UCSD-AML1 (cell line): ENCODE data around the gene POU6F2.

Source experiments
- DNase-seq: peaks from one replicate; lab custom pipeline; 2025; ENCODE audit not compliant: unreplicated experiment; lab: John Stamatoyannopoulos, UW

POU6F2 gene

DNA sequence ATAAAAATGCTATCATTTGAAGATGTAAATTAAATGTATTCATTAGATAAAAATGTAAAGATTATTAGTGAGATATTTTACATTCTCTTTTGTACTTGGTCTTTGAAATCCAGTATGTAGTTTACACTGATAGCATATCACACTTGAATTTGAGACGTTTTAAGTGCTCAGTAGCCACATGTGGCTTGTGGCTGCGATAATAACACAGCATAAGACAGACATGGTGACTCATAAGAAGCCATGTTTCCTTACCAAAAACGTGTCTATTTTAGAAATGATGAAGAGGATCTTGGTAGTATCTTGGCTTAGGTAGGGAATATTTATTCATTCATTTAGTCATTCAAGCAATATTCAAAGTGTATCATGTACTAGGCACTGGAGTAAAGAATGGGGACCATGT is 149.3 kb downstream of the POU6F2 start:
- DNase-seq, result no peak

DNA sequence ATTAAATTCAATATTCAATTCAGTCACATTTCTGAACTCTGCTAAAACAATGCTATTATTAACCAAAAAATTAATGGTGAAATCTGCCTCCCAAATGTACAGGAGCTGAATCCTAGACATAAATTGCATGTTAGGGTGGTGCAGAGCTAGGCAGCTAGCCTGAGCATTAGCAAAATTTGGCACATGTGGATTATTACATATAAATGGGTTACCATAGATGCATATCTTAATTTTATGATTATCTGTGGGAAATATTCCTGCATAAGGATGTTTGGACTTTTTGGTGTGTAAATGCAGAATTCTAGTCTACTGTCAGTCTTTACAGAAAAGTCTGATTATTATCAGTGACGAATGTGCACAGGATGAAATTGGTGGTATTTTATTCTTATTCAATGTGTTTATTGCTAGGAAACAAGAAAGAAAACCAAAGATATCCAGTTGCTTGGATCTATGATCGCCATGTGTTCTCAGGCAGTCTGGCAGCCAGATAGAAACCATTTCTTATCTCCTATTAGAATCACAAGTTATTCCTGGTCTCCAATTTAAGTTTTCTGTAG is 150.7 kb downstream of the POU6F2 start:
- DNase-seq, result no peak

DNA sequence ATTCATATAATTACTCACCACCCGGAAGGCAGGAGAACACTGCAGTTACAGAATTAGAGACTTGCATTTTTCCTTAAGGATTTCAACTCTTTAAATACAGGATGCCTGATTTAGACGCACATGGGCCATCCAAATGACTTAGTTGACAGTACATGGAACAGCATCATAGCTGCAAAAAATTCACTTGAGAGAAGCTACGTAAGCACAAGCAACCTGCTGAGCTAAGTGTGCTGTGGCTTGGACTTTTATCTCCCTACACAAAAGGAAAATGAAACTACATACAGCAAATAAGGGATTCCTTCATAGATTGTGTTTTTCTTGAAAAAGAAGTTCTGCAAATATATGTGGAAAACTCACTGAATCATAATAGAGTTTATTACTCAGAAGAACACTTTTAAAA is 152.6 kb downstream of the POU6F2 start:
- DNase-seq, result no peak

DNA sequence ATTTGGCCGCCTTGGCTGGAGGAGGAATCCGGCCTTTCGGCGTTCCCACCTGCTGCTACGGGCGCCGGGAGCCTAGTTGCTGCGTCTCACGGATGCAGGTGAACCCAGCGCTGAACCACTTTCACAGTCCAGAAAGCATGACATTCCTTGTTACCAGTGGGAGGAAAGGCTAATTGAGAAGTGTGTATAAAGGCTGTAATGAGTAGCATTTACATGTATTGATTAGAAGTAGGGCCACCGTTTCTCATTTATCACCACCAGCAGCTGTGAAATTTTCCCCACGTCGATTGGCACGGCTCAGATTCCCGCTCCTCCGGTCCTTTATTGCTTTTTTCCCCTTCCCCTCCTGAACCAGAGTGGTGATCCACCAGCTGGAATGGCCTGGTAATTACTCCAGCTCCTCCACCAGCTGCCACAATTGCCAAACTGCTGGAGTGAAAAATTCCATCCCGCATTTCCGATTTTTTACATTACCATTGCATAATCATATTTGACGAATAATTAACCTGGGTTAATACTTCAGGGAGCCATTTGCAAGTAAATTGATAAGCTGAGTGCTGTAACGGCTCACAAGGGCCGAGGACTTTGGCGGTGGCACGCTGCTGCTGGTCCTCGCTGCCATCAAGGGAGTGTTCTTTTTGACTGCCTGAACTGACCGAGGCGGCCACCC is 153.3 kb downstream of the POU6F2 start:
- no peak for DNase-seq

DNA sequence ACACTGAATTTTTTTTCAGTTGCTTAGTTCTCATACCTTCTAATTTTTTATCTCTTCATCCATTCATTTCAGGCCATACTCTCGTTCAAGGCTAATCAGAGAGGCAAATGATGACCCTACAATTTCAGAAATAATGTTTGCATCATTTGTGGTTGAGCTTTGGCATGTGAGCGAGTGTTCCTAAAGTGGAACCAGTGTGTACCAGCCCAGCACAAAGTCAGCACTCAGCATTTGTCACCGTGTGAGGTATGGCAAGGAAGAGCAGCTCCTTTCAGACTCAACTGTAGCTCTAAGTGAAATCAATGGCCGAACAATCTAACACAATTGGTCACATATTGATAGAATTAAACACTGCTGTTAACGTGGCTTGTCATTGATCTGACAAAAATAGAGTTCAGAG is 154.6 kb downstream of the POU6F2 start:
- DNase-seq, result no peak

DNA sequence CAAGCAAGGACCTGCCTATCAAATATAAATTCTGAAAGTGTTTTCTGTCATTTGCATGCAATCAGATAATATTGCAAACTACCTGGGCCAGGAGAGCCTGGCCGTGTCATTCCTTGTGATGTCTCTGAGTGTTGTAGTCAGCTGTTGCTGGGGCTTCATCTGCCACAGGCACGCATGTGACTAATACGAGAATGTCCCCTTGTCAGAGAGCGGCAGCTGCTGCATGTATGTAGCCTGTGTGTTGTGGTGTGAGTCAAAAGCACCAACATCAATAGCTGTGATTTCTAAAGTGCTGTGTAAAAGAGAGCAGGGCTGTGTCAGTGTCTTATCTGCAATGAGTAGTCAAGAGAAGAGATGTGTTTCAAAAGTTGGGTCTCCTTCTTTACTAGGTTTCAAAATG is 155.4 kb downstream of the POU6F2 start:
- DNase-seq, result no peak

DNA sequence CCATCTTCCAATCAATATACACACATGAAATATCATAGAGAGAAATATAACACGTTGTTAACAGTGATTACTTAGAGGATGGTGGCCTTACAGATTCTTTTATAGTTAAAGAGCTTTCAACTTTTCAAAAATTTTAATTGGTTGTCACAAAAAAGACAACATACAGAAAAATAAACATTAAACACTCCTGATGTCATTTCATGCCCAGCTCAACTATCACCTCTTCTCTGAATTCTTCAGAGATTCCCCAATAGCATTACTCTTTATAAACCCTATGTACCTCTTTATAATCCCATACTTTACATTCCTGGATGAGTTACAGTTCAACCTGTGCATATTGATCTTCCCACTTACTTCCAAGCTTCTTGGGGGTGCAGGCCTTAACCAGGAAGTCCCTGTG is 159.8 kb downstream of the POU6F2 start:
- no peak for DNase-seq

DNA sequence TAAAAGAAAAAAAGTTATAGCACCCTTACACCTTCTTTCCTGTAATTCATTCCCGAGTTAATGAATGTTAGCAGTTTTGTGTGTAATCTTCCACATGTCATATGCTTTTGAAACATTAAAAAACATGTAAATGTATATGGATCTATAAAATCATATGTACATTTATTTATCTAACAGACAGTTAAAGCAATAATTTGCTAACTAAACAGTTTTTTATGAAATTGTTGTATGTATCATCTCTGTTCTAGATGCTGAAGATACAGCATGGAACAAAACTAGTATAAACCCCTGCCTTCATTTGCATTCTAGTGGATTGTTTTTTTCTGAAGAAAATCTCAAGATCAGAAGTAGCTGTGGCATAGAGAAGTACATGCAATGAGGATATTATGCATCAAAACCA is 165.0 kb downstream of the POU6F2 start:
- no peak for DNase-seq

DNA sequence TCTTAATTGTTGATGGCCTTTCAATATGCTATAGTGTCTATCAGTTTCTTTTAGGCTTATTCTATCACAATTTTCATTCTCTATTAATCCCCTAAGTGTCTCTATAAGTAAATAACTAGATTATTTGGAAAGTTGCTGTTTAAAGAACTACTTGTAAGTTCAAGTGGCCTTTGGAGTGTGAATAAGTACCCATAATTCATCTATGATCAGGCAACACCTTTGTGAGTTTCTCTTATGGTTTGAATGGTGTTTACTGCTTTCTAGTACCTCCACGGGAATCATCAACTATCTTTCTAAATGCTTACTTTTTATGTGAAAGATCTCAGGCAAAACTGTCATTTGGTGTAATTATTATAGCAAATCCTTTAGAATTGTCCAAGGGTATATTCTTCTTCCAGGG is 166.7 kb downstream of the POU6F2 start:
- DNase-seq, result no peak

DNA sequence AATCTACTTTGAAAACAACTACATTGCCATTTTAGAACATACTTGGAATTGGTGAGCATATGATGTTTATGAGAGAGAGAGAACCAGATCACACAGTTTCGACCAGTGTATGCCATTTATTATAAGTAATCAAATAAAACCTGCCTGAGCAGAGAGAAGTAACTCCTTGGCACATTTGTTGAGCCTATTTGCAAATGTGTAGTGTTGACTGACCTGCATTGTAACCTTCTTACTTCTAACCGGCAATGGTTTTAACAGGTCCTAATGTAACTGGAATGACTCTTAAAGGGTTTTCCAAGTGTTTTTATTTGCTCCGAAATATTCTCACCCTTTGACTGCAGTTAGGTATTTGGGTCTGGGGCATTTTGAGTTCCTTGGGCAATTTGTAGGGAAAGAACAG is 167.6 kb downstream of the POU6F2 start:
- no peak for DNase-seq

DNA sequence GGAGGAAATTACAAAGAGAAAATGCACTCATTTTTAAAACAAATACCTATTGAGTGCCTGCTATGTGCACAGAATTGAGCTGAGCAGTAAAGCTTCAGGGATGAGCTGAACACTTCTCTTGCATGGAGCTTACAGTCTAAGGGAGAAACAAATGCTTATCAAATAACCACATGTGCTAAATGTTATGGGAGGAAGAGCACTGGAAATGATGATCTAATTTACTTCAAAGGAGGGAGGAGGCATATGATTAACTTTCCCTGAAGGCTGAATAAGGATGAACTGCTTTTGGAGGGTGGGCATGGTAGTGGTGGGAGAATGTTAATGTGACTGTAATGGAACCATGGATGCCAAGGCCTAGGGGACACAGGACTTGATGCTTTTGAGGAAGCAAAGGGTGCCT is 168.2 kb downstream of the POU6F2 start:
- DNase-seq, result no peak

DNA sequence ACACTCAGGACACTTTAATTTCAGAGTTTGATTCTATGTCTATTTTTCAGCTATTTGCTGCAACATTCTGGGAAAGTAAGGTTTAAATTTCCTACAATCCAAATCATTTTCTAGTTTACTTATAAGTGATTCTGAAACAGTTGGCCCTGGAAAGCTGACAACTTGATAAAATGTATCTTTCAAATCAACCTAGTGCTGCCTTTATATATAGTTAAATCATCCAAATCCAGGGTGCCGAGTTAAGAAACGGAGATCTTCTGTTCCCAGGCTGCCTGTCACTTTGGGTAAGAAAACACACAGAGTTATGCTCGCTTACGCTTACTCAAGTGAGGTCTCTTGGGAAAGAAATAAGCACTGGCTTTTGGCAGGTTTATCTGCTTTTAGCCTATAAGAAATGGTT is 175.0 kb downstream of the POU6F2 start:
- no peak for DNase-seq

DNA sequence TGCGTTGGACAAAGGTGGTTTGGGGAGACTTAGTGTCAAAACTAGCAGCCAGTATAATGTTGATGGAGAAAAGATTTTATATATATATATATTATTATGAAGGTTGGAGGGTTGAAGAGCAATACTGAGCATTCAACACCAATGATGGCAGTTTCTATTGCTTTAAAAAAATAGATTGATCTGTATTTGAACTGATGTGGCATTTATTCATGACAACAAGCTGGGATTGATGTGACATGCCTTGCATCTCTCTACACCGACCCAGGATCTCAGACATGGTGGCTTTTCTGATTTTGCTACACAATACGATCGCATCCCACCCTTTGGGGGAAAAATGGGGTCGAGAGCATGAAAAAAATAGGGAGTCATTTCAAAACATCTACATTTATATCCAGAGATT is 175.4 kb downstream of the POU6F2 start:
- DNase-seq, result no peak

DNA sequence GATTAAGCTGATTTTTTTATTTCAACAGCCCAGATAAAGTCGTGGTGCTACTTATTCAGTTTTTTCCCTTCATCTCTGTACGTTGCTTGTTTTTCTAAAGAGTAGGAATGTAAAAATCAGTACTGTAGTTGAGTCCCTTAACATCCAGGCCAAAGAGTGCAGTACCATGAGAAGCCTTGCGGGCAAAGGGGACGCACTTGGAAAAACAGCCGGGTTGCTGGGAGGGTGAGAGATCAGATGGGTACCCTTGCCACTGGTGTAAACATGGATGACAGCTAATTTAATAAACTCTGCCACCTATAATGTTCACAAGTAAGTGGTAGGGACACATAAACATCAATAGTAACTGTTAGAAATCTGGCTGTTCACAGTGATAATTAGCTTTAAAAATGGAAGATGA is 175.9 kb downstream of the POU6F2 start:
- DNase-seq, result no peak

DNA sequence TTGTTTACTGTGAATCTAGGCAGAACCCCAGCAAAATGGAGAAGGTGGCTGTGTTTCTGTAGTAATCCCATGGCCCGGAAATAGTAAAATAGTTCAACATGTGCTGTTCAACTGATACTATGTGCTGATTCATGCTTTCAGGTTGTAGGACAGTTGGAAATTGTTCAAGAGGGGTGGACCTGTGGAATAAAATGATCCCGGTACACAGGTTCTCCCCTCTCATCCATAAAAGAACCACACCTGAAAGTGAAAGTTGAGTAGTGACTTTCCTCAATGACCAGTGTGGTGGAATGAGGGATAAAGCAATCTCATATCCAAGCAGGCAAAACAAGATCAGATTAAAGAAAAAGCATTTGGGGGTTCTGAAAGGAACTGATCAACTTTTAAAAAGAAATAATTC is 177.1 kb downstream of the POU6F2 start:
- DNase-seq, result no peak

DNA sequence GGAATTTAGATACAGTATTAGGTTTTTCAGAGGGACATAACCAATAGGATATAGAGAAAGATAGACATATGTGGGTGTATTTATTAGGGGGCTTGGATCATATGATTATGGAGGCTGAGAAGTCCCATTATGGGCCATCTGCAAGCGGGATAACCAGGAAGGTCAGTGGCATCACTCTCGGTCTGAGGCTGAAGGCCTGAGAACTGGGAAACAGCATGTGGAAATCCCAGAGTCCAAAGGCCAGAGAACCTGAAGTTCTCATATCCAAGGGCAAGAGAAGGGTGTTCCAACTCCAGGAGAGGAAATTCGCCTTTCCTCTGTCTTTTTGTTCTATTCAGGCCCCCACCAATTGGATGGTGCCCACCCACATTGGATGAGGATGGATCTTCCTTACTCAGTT is 180.7 kb downstream of the POU6F2 start:
- DNase-seq, result no peak

DNA sequence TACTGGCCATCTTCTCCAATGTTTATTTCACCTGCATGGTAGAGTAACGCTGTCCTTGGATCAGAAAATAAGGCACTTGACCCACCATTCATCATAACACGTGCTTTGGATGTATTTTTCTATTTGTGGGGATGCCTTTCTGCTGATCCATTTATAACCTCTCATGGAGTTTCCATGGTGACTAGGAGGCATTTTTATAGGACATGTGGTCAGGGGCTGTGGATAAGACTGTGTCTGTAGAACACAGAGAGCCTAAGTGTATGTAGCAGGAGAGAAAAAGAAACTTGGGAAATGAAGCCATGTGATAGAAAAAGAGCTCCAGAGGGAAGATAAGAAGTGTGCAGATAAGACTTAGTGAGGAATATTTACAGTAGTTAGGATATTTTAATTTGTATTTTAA is 184.2 kb downstream of the POU6F2 start:
- DNase-seq, result no peak

DNA sequence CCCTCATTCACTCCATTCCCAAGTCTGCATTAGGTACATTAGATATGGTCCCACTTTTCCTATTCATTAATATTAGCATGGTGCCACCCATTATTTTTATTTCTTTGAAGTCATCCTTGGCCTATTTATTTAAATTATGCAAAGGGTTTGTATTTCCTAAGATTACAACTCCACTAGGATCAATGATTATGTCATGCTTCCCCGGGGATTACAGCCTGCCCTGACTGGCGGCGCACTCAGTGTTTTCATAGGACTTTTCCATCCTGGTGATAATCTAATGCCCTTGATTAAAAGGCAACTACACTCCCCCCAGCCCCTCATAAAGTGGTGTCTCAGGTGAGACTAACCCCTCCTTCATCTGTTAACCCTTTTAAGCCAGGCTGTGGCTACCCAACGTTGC is 187.2 kb downstream of the POU6F2 start:
- no peak for DNase-seq

DNA sequence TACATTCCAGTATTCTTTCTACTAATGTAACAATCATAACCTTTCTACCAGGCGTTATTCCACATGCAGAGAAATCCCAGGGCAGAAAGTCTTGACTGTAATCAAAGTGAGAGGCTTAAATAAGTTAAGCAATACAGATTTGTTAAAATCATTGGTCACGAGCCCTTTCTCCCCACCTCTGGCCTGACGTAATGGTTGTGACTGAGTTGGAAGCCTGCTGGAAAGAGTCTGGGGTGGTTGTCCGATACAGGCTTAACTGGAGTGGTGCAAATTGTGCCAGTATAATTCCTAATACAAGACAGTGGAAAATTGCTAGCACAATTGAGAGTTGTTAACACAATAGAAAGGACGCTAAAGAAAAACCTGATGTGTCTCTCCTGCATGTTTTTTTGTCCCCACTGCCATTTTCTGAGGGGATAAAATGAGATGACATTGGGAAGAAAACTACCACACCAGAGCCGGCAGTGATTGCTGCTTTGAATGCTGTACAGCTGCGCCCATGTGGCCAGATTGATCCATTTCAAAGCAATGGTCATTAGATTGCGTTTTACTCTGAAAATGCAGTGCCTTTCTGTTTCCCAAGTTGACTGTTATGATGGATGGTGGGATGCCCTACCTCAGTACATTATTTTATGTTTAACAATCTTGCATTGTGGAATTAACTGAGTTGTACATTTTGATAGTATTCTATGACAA is 190.8 kb downstream of the POU6F2 start:
- no peak for DNase-seq

DNA sequence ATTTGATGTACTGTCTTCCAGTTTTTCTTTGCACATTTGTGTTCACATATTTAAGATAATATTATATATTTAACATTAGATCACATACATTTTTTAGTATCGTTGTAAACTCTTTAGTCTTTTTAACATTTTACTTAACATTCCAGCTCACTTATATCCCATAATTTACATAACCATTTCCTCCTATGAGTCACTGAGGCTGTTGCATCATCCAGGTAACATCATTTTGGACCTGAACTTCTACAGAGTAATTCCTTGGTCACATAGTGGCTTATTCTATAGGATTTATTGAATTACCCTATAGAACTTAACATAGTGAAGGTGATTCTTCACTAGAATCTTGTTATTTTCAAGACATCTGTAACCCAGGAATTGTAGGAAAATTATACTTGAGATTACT is 194.4 kb downstream of the POU6F2 start:
- no peak for DNase-seq

DNA sequence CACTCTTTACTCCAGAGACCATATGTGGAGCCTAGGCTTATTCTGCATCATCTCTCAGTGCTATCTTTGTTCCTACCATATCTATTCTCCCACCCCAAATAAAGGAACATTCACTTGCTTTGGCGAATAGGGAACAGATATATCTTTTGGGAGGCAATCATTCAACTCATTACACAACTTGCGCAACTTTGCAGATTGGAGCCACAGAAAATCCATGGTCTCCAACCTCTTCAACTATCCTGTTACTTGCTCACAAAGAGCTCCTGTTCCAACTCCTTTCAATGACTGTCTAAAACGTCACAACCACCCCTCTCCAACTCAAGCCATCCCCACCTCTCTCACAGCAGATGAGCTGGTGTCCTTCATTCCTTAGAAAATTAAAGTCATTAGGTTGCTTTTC is 203.7 kb downstream of the POU6F2 start:
- DNase-seq, result no peak

DNA sequence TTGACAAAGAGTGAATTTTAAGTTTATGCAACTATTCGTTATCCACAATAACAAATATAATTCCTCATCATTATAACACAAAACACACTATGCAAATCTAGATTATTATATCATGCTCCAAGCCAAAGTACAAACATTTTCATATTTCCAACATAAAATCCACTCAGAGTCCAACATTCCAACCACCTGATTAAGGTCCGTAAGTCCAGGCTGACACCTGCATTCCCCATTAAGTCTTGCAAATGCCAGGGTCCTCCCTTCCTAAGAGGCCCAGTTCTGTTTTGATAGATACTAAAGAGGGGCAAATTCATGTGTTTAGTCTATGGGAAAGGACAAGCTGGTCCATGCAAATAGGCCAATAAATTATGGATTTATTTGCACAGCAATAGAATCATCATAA is 206.1 kb downstream of the POU6F2 start:
- DNase-seq, result no peak

DNA sequence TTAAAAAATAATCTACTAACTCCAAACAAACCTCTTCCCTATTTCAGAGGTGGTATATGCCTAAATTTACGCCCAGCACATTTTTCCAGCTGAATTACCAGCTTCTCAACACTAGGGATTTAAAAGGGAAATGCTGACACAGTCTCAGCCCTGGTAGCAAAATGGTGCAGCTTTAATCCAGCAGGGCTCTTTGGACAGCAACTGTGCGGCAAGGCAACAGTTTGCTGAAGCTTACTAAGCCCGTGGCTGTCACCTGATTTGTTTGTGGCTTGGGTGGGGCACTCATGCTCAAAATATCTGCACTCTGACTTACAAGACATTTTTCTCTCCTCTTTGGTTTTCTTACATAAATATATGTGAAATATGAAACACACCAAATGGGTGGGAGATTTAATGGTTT is 206.7 kb downstream of the POU6F2 start:
- DNase-seq, result no peak
